HL-60/S4 treated with retinoic acid at 250 ng/mL for 4 days and 3 days (cell line): ENCODE measurements around the gene IDUA.
"Not testable (repeated sequence)": the region's sequence is repeated elsewhere in the genome, so short reads cannot be mapped to it uniquely, and the experiment has no call there.

Experiments
- in situ Hi-C: fragments of 300-500 bp; cut with MboI; formaldehyde crosslinking; loops from 2 replicates; pipeline ENCODE4 v1.7.0; 2022; ENCODE audit warnings: low sequenced_read_pairs

IDUA gene

DNA sequence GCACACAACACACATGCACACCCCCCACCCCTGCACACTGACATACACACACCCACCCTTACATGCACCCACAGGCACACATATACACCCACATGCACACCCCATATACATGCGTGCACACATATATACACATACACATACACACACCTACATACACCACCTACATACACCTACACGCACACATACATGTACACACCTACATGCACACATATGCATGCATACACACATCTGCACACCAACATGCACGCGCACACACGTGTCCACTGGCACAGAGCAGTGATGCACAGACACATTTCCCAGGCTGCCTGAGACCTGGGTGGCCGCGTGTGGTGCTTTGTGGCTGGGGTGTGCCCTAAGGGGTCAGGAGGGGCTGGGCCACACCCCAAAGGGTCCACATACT, 56.3 kb downstream of the IDUA start:
- in situ Hi-C loops, result no loop called here

DNA sequence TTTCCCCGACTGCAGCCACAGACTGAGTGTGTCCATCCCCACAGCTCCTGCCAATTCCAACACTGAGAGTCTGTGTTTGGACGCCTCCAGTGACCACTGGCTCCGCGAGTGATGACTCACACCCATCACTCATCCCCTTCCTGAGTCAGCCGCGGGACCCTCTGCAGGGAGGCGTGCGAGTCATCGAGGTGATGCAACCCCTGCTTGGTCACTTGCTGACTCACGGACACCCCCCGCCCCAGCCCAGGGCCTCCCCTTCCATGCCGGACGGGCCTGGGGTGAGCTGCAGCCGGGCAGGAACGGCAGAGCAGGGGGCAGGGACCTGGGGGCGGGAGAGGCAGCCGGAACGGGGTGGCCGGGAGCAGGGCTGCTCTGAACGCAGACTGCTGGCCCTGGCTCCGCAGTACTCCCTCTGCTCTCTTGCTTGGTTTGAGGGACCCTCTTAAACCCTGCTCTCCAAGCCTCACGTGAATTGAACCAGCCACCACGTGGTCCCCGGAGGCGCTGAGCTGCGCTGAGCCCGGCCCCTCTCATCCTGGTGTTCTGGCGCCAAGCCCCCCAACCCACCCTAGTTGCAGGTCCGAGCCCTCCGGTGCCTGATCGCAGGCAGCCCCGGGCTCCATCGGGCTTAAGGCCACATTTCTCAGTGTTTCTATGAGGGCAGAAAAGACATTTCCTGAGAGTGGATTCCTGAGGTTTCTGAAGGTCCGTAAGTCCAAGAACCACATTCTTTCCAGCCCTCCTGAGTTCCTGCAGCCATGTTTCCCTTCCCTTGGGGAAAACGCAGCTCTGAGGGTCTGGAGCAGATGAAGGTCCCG, 57.0 kb downstream of the IDUA start:
- in situ Hi-C loops, result no loop called here

- in situ Hi-C loops, result no loop called here
These were observed 57.8 kb downstream of the IDUA start for GRCh38 chr4:1044469-1045192.

GRCh38 chr4:1045193-1045594, 58.4 kb downstream of the IDUA start:
- in situ Hi-C loops, result no loop called here

GRCh38 chr4:1045595-1046201, 58.9 kb downstream of the IDUA start:
- in situ Hi-C loops, result no loop called here

DNA sequence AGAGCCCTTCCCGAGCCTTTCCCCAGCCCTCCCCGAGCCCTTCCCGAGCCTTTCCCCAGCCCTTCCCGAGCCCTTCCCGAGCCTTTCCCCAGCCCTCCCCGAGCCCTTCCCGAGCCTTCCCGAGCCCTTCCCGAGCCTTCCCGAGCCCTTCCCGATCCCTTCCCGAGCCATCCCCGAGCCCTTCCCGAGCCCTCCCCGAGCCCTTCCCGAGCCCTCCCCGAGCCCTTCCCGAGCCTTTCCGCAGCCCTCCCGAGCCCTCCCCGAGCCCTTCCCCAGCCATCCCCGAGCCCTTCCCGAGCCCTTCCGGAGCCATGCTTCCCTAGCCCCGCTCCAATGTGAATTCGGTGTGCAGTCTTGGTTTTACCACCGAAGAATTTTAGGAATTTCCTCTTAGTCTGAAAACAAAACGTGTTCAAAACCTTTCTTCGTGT, 59.8 kb downstream of the IDUA start:
- in situ Hi-C loops, result not testable (repeated sequence)

DNA sequence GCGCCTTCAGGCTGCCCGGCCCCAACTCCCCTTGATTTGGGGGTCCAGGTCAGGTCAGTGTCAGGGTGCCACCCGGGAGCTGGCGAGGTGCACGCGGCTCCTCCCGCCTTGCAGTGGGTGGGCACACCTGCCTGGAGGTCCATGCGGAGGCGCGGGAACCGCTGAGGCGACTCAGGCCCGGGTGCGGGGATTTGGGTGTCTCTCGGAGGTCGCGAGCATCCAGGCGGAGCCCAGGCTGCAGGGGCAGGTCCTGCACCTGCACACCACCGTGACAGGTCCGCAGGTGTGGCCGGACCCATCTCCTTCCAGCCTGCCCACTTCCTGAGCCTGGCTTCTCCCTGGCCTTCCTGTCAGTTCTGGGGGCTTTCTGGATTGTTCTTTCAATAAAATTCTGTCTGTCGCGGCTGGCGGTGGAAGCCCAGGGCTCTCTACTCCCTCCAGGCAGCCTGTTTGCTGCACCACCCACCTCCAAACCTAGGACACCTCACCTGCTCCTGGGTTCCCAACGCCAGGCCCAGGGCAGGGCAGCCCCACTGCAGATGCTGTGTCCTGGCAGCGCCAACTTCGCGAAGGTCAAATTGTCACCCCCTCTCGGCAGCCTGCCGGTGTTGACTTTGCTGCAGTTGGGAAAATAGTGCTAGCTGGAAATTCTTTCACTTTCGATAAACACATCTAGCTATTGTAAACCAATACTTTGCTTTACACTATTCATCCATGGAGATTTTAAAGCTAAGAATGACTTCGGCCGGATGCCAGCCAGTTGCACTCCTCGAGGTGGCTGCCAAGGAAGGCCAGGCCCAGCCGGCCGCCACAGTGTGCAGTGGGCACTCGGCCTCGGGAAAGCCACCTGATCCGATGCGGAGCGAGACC, 60.5 kb downstream of the IDUA start:
- in situ Hi-C loops, result no loop called here

DNA sequence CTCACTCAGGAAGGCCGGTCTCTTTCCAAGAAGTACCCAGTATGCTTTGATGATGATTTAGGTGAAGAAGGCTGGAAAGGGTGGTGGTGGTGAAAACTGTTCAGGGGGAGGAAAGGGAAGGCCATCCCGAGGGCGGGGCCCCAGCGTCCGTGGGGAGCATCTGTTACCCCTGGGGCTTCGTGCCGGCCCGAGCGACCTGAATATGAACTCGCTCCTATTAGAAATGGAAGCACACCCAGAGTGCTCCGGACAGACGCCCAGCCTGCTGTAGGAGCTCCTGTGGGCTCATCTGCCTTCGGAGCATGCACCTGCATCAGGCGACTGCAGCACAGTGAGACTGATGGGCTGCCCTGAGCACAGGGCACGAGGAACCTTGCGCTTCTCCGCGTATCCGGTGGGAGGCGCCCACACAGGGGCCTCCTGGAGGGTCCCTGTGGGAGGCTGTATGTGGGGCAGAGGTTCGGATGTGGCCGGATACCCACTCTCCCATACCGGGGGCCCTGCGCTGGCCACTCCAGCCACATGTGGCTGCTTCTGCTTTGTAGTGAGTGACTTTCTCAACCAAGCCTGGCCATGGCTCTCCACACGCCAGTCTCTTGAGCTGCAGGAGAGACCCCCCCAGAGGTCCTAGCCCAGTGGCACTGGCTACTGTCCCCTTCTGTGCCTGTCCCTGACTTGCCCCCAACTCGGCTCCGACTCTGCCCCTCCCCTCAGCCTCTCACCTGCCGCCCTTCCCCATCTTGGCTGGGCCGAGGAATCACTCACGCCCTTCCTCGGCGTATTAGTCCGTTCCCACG, 61.3 kb downstream of the IDUA start:
- in situ Hi-C loops, result no loop called here

- in situ Hi-C loops, result no loop called here
These were observed 62.1 kb downstream of the IDUA start for GRCh38 chr4:1048773-1049590.

DNA sequence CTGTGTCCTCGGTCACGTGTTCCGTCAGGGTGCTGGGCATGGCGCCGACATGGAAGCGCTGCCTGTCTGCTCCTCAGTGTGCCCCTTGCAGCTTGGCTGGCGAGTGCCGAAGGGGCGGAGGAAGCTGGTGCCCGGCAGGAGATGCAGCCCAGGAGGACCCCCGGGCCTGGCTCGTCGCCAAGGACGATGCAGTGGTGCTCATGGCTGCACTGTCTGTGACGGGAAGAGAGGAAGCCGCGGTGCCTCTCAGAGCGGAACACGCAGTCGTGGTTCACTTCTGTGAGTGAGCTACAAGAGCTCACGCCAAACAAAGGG, 62.7 kb downstream of the IDUA start:
- in situ Hi-C loops, result no loop called here

- in situ Hi-C loops, result no loop called here
These were observed 63.8 kb downstream of the IDUA start for GRCh38 chr4:1050486-1051213.

DNA sequence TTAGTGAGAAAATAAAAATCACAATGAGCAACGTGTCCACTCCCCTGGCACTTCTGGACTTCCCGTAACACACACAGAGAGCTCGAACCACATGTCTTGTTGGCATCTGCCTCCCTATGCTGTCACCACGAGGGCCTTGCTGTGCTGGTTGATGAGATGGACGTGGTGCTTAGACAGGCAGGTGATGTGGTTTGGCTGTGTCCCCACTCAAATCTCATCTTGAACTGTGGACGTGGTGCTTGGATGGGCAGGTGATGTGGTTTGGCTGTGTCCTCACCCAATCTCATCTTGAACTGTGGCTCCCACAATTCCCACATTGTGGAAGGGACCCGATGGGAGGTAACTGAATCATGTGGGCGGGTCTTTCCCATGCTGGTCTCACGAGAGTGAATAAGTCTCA, 64.6 kb downstream of the IDUA start:
- in situ Hi-C loops, result no loop called here

GRCh38 chr4:1052231-1052671, 65.4 kb downstream of the IDUA start:
- in situ Hi-C loops, result no loop called here

GRCh38 chr4:1053080-1053661, 66.3 kb downstream of the IDUA start:
- in situ Hi-C loops, result no loop called here

DNA sequence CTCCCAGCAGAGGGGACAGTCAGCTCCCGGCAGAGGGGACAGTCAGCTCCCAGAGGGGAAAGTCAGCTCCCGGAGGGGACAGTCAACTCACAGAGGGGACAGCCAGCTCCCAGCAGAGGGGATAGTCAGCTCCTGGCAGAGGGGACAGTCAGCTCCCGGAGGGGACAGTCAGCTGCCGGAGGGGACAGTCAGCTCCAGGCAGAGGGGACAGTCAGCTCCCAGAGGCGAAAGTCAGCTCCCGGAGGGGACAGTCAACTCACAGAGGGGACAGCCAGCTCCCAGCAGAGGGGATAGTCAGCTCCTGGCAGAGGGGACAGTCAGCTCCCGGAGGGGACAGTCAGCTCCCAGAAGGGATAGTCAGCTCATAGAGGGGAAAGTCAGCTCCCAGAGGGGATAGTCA, 67.0 kb downstream of the IDUA start:
- in situ Hi-C loops, result not testable (repeated sequence)
